GM12891 (cell line): ENCODE measurements around the gene NSUN6.

ENCODE experiments used
- DNase-seq: peaks from one replicate; pipeline ENCODE4 v3.0.0; 2011; ENCODE audit warnings: low spot score; ENCODE audit not compliant: insufficient read length
- FAIRE-seq: peaks from 2 replicates; lab custom pipeline; 2011; peaks lifted over from hg19 to GRCh38; lab: Jason Lieb, UNC
- PAX5 ChIP-seq: IDR thresholded peaks from 2 replicates; pipeline ENCODE4 v1.6.1; 2011; ENCODE audit warnings: low read length, moderate library complexity, mild to moderate bottlenecking; ENCODE audit not compliant: insufficient read depth, severe bottlenecking
- POLR2A ChIP-seq: IDR thresholded peaks from 2 replicates; pipeline ENCODE4 v1.6.1; 2011; ENCODE audit warnings: low read depth, low read length, control low read depth
- POLR2AphosphoS5 ChIP-seq: IDR thresholded peaks from 2 replicates; pipeline ENCODE4 v1.6.1; 2011; ENCODE audit warnings: low read depth, low read length, control low read depth
- POU2F2 ChIP-seq: IDR thresholded peaks from 2 replicates; pipeline ENCODE4 v1.6.1; 2011; ENCODE audit warnings: low read depth, mild to moderate bottlenecking, control low read depth, low read length, moderate library complexity
- SPI1 ChIP-seq: IDR thresholded peaks from 2 replicates; pipeline ENCODE4 v1.6.1; 2011; ENCODE audit warnings: low read depth, low read length, control low read depth
- TAF1 ChIP-seq: IDR thresholded peaks from 2 replicates; pipeline ENCODE4 v1.6.1; 2011; ENCODE audit warnings: low read depth, low read length, control low read depth

The NSUN6 gene

DNA sequence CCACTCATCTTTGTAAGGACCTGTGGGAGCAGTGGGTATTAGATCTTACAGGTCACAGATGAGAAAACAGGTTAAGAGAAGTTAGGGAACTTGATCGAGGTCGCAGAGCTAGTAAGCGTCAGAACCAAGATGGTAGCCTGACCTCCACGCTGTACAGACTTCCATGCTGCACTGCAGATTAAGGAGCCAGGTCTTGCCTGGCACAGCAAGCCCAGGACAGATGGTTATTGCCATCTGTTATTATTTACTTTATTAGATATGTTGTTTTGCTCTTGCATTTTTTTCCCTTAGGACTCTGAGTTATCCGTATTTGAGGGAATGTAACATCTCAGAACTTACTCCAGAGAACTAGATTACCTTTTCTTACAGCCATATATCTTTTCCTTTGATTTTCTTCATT is 147.2 kb downstream of the NSUN6 start:
- DNase-seq (no peak), FAIRE-seq (no peak)
- TF ChIP-seq SPI1 = no peak
- TF ChIP-seq PAX5 = no peak
- no peak for TF ChIP-seq POLR2AphosphoS5
- no peak for TF ChIP-seq TAF1
- no peak for TF ChIP-seq POLR2A
- no peak for TF ChIP-seq POU2F2

DNA sequence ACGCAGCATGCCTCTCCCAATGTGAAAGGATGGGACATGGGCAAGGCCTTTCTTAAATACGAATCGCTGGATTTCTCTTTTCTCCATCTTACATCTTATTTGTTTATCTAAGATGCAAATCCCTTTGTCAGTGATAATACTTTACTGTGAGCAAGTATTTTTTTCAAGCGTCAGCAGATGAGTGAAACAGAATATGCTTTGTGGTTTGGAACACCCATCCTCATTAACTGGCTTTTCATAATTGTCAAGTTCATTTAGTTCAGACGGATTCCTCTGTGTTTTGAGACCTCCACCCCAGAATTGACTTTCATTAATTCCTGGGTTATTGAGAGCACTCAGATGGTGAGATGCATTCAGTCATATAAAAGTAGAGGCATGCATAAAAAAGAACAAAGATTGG is 149.8 kb downstream of the NSUN6 start:
- DNase-seq = no peak
- no peak for FAIRE-seq
- TF ChIP-seq SPI1 (no peak), POLR2AphosphoS5 (no peak), POU2F2 (no peak), TAF1 (no peak), PAX5 (no peak), POLR2A (no peak)

DNA sequence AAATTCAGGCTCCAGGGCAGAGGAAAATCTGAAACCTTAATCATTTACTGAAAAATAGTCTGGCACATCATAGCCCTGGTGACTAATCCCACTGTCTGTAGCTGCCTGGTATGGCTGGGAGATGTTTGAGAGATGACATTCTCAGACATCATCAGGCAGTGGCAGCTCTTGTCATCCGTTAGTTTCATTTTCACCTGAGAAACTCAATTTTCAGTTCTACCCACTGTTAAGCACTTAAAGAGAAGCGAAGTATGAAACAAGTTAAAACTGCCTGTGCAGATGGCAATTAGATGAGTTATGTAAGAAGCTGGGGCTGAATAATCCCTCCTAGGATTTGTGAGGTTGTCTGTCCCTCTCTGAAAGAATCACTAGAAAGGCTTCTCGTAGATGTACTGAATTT is 150.2 kb downstream of the NSUN6 start:
- no peak for TF ChIP-seq POU2F2
- TF ChIP-seq POLR2A = no peak
- TF ChIP-seq SPI1 = no peak
- no peak for TF ChIP-seq TAF1
- TF ChIP-seq PAX5 = no peak
- TF ChIP-seq POLR2AphosphoS5 = no peak
- DNase-seq = peak; percentile 13
- FAIRE-seq = peak; percentile 71

DNA sequence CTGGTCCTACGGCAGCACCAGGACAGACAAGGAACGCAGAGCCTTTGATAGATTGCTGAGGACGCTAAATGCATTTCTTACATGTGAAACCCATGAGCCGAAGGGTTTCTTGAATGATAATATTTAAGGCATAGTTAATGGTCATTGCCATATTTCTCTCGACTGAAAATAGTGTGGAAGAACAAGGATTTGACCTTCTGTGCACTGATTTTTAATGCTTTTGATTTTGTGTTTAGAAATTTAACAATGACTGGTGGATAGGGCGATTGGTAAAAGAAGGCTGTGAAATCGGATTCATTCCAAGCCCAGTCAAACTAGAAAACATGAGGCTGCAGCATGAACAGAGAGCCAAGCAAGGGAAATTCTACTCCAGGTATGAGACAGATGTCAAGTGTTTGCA is 150.8 kb downstream of the NSUN6 start:
- FAIRE-seq (no peak), DNase-seq (no peak)
- TF ChIP-seq POLR2AphosphoS5 = no peak
- TF ChIP-seq POLR2A = no peak
- no peak for TF ChIP-seq PAX5
- TF ChIP-seq SPI1 = no peak
- TF ChIP-seq TAF1 = no peak
- no peak for TF ChIP-seq POU2F2

DNA sequence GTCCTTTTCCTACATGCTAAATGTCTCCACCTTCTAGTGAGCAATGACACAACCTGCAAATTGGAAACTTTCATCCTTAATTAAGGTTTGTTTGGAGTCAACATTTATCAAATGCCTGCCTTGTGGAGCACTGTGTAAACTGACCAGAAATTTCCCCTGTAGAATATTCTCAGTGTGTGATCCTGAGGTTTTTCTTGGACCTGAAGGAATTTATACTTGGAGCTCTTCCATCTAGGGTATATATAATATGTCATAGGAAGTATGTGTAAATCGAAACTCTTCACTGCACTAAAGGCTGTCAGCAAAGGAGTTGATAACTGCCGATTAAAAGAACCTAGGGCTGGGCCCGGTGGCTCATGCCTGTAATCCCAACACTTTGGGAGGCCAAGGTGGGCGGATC is 152.4 kb downstream of the NSUN6 start:
- no peak for FAIRE-seq
- TF ChIP-seq POU2F2 (no peak), SPI1 (no peak), POLR2A (no peak), PAX5 (no peak), POLR2AphosphoS5 (no peak), TAF1 (no peak)
- DNase-seq = no peak

DNA sequence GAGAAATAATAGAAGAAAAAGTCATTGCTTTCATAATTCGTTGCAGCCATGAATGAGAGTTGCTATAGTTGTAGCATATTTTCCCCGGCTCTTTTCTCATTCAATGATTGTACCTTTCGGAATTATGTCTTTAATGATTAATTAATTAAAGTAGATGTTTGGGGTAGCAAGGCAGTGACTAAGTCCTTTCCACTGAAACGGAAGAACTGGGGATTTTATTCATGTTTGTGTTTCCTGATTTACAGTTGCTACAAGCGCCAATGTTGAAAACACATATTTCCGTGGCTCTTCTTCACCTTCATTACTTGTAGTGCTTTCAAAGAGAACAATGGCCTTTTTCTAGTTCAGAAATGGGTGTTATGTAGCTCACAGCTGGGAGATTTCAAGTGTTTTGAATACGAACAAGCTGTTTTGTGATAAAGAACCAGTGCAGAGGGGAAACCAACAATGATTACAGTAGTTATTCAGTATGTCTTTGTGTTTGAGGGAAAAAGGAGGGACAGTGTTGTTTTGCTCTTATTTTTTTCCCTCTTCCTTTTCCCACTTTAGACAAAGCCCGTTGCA is 153.5 kb downstream of the NSUN6 start:
- DNase-seq = no peak
- TF ChIP-seq PAX5 (no peak), POLR2A (no peak)
- FAIRE-seq = no peak
